Muscle of back (tissue), 11 donors: ENCODE measurements around the gene DISC1. TPM values are rescaled to one million over a fixed set of nuclear protein-coding genes. Genes with fewer than 3 reads are reported as not detected.

ENCODE experiments used
- DNase-seq, 3 donors: peaks; one replicate each; pipeline versions ENCODE4 v3.0.0 to v3.0.0-alpha.2; 2013
- polyA plus RNA-seq, 10 donors: library from polyadenylated mRNA; unstranded; fragments of 120-200 nt; gene quantifications; one replicate each; pipeline ENCODE4 v1.2.1, GENCODE V29; 2013; ENCODE audit not compliant: insufficient read length in 10 of 10

The DISC1 gene
- polyA plus RNA-seq, 10 donors, result 5.2 to 9.3 (median 7.2) TPM

- no peak for DNase-seq
These were observed 183.8 kb downstream of the DISC1 start for GRCh38 chr1:231810415-231810814.

GRCh38 chr1:231814021-231814420, 187.4 kb downstream of the DISC1 start:
- DNase-seq, result peak in 2 of 3 donors; percentile 33 to 73

GRCh38 chr1:231814521-231814920, 187.9 kb downstream of the DISC1 start:
- peak in 1 of 3 donors; percentile 34 for DNase-seq

GRCh38 chr1:231817801-231818200, 191.2 kb downstream of the DISC1 start:
- no peak for DNase-seq

- peak in 2 of 3 donors; percentile 34 to 62 for DNase-seq
These were observed 191.7 kb downstream of the DISC1 start for GRCh38 chr1:231818337-231818736.

GRCh38 chr1:231821281-231821680, 194.7 kb downstream of the DISC1 start:
- DNase-seq, result no peak

- DNase-seq, result no peak
These were observed 195.5 kb downstream of the DISC1 start for GRCh38 chr1:231822041-231822440.

GRCh38 chr1:231826566-231826965, 200.0 kb downstream of the DISC1 start:
- DNase-seq, result no peak

GRCh38 chr1:231827337-231828105, 200.9 kb downstream of the DISC1 start:
- peak in 1 of 3 donors; percentile 80 for DNase-seq

- peak in 1 of 3 donors; percentile 81 for DNase-seq
These were observed 201.8 kb downstream of the DISC1 start for GRCh38 chr1:231828182-231828920.

GRCh38 chr1:231829332-231829731, 202.7 kb downstream of the DISC1 start:
- DNase-seq, result no peak

- no peak for DNase-seq
These were observed 209.8 kb downstream of the DISC1 start for GRCh38 chr1:231836227-231836893.

GRCh38 chr1:231838521-231838920, 211.9 kb downstream of the DISC1 start:
- DNase-seq, result no peak

GRCh38 chr1:231839999-231840398, 213.4 kb downstream of the DISC1 start:
- no peak for DNase-seq

GRCh38 chr1:231841616-231842344, 215.2 kb downstream of the DISC1 start:
- DNase-seq, result no peak

- no peak for DNase-seq
These were observed 215.9 kb downstream of the DISC1 start for GRCh38 chr1:231842441-231842840.

GRCh38 chr1:231844986-231845502, 218.5 kb downstream of the DISC1 start:
- DNase-seq, result no peak

GRCh38 chr1:231847612-231848397, 221.2 kb downstream of the DISC1 start:
- no peak for DNase-seq

GRCh38 chr1:231849981-231850380, 223.4 kb downstream of the DISC1 start:
- no peak for DNase-seq

- no peak for DNase-seq
These were observed 224.2 kb downstream of the DISC1 start for GRCh38 chr1:231850786-231851185.
